Large intestine (tissue), 3 donors: ENCODE results near the gene STK25. TPM values are rescaled to one million over a fixed set of nuclear protein-coding genes. Genes with fewer than 3 reads are reported as not detected.

Experiments
- DNase-seq, 2 donors: peaks; one replicate each; pipeline versions ENCODE4 v3.0.0 to v3.0.0-alpha.2; 2013
- H3K27ac ChIP-seq: one replicate; pipeline ENCODE4 v1.5.1; 2013; ENCODE audit warnings: low read length
- H3K27me3 ChIP-seq: 2 replicates; pipeline ENCODE4 v1.6.1; 2013; ENCODE audit warnings: low read length; ENCODE audit not compliant: control insufficient read depth, insufficient read depth
- H3K36me3 ChIP-seq: 2 replicates; pipeline ENCODE4 v1.6.1; 2013; ENCODE audit warnings: low read length; ENCODE audit not compliant: control insufficient read depth, insufficient read depth
- H3K4me1 ChIP-seq: one replicate; pipeline ENCODE4 v1.6.1; 2013; ENCODE audit warnings: low read length; ENCODE audit not compliant: control insufficient read depth, insufficient read depth
- H3K4me3 ChIP-seq: one replicate; pipeline ENCODE4 v1.5.1; 2013; ENCODE audit warnings: low read length
- H3K9me3 ChIP-seq: one replicate; pipeline ENCODE4 v1.6.1; 2013; ENCODE audit warnings: mild to moderate bottlenecking, low read depth, low read length, moderate library complexity; ENCODE audit not compliant: control insufficient read depth
- WGBS: methylation state at CpG from one replicate; pipeline ENCODE4 v1.1.5; 2013; ENCODE audit warnings: low lambda C conversion rate; ENCODE audit not compliant: insufficient coverage; 5-methylcytosine and 5-hydroxymethylcytosine counted together
- polyA plus RNA-seq: library from polyadenylated mRNA; unstranded; fragments of 120-200 nt; gene quantifications from one replicate; pipeline ENCODE4 v1.2.1, GENCODE V29; 2013

Gene STK25
- polyA plus RNA-seq, 1 donor = 135 TPM

DNA sequence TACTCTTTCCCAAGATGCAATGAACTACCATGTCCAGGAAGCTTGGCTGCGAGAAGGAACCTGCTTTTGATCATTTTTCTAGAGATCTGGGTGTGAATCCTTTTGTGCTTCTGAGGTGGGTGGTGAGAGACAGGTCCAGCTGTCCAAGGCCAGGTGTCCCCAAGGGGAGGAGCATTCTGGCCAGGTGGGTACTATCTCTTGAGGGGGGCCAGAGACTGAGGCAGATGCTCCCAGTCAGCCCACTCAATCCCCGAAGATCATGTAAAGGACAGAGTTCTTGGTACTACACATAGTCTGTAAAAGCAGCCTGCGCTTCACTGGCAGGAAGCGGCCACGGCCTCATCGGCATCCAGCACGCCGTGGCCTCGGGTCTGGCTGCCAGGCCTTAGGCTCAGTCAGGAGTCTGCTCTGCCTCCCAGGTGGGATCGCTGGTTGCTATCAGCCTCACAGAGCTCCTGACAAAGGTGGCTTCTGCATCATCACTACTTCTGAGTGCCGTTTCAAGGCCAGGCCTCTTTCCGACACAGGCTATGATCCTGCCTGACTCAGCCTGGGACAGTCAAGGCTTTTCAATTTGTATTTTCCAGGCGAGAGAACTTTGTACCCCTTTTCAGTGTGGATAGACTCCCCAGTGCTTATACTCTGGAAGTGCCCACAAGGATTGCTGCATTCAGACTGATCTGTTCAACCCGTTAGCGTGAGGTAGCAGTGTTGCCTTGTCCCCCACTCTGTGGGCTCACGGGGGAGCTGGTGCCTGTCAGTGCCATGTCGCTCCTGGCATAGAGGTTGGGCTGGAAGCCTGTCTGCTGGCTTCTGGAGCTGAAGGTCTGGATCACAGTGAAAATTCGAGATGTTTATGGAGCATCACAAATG, 29.1 kb downstream of the STK25 start:
- Histone ChIP-seq H3K9me3 (no peaks in the 10 kb centered on the region), H3K27ac (no peak overlapping the region), H3K4me3 (no peak overlapping the region), H3K27me3 (no peaks in the 10 kb centered on the region), H3K4me1 (no peaks in the 10 kb centered on the region), H3K36me3 (peaks cover 44% of the 10 kb centered on the region)
- WGBS = 100% methylated on average over 1 of the region's 18 CpGs
- DNase-seq = no peak

DNA sequence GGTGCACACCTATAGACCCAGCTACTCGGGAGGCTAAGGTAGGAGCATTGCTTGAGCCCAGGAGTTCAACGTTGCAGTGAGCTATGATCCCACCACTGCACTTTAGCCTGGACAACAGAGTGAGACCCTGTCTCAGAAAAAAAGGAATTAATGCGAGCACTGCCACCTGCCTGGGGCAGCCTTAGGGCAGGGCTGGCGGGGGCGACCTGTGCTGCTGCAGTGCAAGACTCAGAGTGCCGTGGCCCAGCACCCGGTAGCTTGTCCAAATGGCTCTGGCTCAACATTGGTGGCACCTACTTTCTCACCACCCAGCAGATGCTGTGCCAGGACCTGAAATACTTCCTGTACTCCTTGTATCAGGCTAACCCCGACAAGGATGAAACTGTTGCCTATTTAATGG, 30.2 kb downstream of the STK25 start:
- Histone ChIP-seq H3K27ac (no peak overlapping the region), H3K4me1 (no peaks in the 10 kb centered on the region), H3K9me3 (no peaks in the 10 kb centered on the region), H3K27me3 (no peaks in the 10 kb centered on the region), H3K36me3 (peaks cover 37% of the 10 kb centered on the region), H3K4me3 (no peak overlapping the region)
- no peak for DNase-seq
- no CpG with 5 or more reads among the region's 8 CpGs for WGBS

GRCh38 chr2:241475267-241475666, 33.1 kb downstream of the STK25 start:
- no peaks in the 10 kb centered on the region for H3K4me1 ChIP-seq
- DNase-seq = no peak
- H3K9me3 ChIP-seq = no peaks in the 10 kb centered on the region
- no peaks in the 10 kb centered on the region for H3K27me3 ChIP-seq
- H3K27ac ChIP-seq = no peak overlapping the region
- no CpG with 5 or more reads among the region's 3 CpGs for WGBS
- no peak overlapping the region for H3K4me3 ChIP-seq
- peaks cover 35% of the 10 kb centered on the region for H3K36me3 ChIP-seq

DNA sequence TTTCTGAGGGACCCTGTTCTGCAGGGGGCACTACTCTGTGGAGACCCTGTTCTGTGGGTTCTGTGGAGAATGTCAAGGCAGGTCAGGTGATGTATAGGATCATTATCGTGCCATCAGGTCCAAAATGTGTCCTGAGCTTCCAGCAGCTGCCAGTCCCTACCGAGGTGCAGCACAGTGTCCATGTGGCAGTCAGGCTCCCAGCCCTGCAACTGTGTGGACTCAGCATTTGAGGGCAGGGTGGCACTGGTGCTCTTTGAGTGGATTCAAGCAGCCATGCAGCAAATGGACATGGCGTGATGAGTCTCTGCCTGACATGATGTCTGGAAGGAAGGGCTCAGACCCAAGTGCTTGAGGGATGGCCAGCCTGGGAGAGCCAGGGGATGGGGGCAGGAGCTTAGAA, 35.0 kb downstream of the STK25 start:
- DNase-seq = no peak
- H3K27me3 ChIP-seq = no peaks in the 10 kb centered on the region
- no CpG with 5 or more reads among the region's 3 CpGs for WGBS
- H3K27ac ChIP-seq = no peak overlapping the region
- peaks cover 27% of the 10 kb centered on the region for H3K36me3 ChIP-seq
- no peaks in the 10 kb centered on the region for H3K9me3 ChIP-seq
- no peak overlapping the region for H3K4me3 ChIP-seq
- H3K4me1 ChIP-seq = no peaks in the 10 kb centered on the region

- H3K9me3 ChIP-seq = no peaks in the 10 kb centered on the region
- no peak for DNase-seq
- H3K4me3 ChIP-seq = no peak overlapping the region
- H3K36me3 ChIP-seq = peaks cover 30% of the 10 kb centered on the region
- no peak overlapping the region for H3K27ac ChIP-seq
- WGBS = no CpG with 5 or more reads among the region's 2 CpGs
- H3K27me3 ChIP-seq = no peaks in the 10 kb centered on the region
- H3K4me1 ChIP-seq = no peaks in the 10 kb centered on the region
Measured at GRCh38 chr2:241469746-241470145, 38.6 kb downstream of the STK25 start.

DNA sequence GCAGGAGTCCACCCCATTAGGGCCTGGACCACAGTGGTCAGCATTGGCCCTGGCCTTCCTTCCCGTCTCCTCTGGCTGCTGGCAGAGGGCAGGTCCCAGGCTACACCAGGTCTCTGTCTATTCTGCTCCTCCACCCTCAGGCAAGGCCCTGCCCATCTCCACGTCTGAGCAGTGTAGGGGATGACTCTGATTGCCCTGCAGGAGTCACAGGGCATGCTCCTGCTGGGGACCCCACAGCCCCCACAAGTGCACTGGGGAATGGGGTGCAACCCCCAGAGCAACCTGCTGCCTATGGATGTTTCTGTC, 40.0 kb downstream of the STK25 start:
- peaks cover 37% of the 10 kb centered on the region for H3K36me3 ChIP-seq
- no peaks in the 10 kb centered on the region for H3K4me1 ChIP-seq
- no peak overlapping the region for H3K4me3 ChIP-seq
- H3K27ac ChIP-seq = no peak overlapping the region
- DNase-seq = no peak
- no peaks in the 10 kb centered on the region for H3K9me3 ChIP-seq
- H3K27me3 ChIP-seq = no peaks in the 10 kb centered on the region
- WGBS = no CpG with 5 or more reads among the region's 2 CpGs

GRCh38 chr2:241467777-241468475, 40.5 kb downstream of the STK25 start:
- Histone ChIP-seq H3K9me3 (no peaks in the 10 kb centered on the region), H3K27ac (no peak overlapping the region), H3K36me3 (peaks cover 38% of the 10 kb centered on the region), H3K4me1 (no peaks in the 10 kb centered on the region), H3K27me3 (no peaks in the 10 kb centered on the region), H3K4me3 (no peak overlapping the region)
- DNase-seq = no peak
- whole genome bisulfite sequencing = no CpG with 5 or more reads among the region's 23 CpGs

- no CpG with 5 or more reads among the region's 10 CpGs for WGBS
- DNase-seq = no peak
- Histone ChIP-seq H3K36me3 (peaks cover 38% of the 10 kb centered on the region), H3K4me3 (no peak overlapping the region), H3K4me1 (no peaks in the 10 kb centered on the region), H3K9me3 (no peaks in the 10 kb centered on the region), H3K27ac (no peak overlapping the region), H3K27me3 (no peaks in the 10 kb centered on the region)
Measured at GRCh38 chr2:241466230-241466629, 42.2 kb downstream of the STK25 start.

DNA sequence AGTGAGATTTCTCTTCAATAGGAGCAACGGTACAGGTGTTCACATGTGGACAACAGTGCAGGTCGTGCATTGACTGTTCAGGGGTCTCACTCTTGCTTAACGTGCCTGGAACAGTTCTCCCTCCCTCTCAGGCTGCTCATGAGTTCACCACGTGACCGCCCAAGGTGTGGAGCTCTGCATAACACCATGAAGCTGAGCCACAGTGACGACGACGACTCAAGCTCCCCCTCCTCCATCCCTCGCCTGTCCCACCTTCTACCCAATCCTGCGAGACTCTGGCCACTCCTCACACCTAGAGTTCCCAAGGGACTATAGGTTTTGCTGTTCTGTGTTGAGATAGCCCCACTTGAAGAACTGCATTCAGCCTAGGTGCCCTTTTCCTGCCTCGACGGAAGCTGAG, 42.8 kb downstream of the STK25 start:
- no CpG with 5 or more reads among the region's 12 CpGs for WGBS
- H3K4me3 ChIP-seq = no peak overlapping the region
- no peaks in the 10 kb centered on the region for H3K4me1 ChIP-seq
- no peaks in the 10 kb centered on the region for H3K9me3 ChIP-seq
- H3K27me3 ChIP-seq = no peaks in the 10 kb centered on the region
- H3K27ac ChIP-seq = no peak overlapping the region
- no peak for DNase-seq
- H3K36me3 ChIP-seq = peaks cover 35% of the 10 kb centered on the region

GRCh38 chr2:241463276-241464135, 44.9 kb downstream of the STK25 start:
- no peaks in the 10 kb centered on the region for H3K9me3 ChIP-seq
- H3K27me3 ChIP-seq = no peaks in the 10 kb centered on the region
- no peaks in the 10 kb centered on the region for H3K4me1 ChIP-seq
- H3K27ac ChIP-seq = no peak overlapping the region
- no CpG with 5 or more reads among the region's 18 CpGs for WGBS
- no peak for DNase-seq
- H3K4me3 ChIP-seq = no peak overlapping the region
- H3K36me3 ChIP-seq = peaks cover 29% of the 10 kb centered on the region
